IMR-90 (cell line): ENCODE data around the gene TCERG1. TPM values are rescaled to one million over a fixed set of nuclear protein-coding genes. Genes with fewer than 3 reads are reported as not detected.

Experiments
- ATAC-seq: fragments of 200-7000 bp; cut with Tn5 transposase; 2 replicates; pipeline ENCODE4 v1.9.1; 2020; ENCODE audit warnings: low read depth, mild to moderate bottlenecking, moderate library complexity
- BruUV-seq: library from RNA; stranded (reverse); fragments of 400-500 nt; replicated peaks from 2 replicates; lab custom pipeline; 2021; lab: Mats Ljungman, UMichigan
- CTCF ChIA-PET: fragments of 300-600 bp; formaldehyde crosslinking; extraction: SDS; loops from one replicate; lab custom pipeline; 2021; ENCODE audit warnings: antibody characterized with exemption; lab: Yijun Ruan, JAX
- POLR2A ChIA-PET: fragments of 300-600 bp; sonication (Branson Sonifier 250); formaldehyde crosslinking; loops from one replicate; lab custom pipeline; 2022; ENCODE audit warnings: antibody characterized with exemption; ENCODE audit not compliant: unreplicated experiment; lab: Charles Lee
- DNase-seq: peaks from one replicate; pipeline ENCODE4 v3.0.0; 2013
- H2AFZ ChIP-seq: replicated peaks from 2 replicates; pipeline ENCODE3; 2013; ENCODE audit warnings: low read length, mild to moderate bottlenecking; ENCODE audit not compliant: poor library complexity
- H2AK5ac ChIP-seq: 2 replicates; pipeline ENCODE4 v1.6.1; 2013; ENCODE audit warnings: low read depth, low read length, inconsistent platforms
- H2AK9ac ChIP-seq: replicated peaks from 2 replicates; pipeline ENCODE3; 2013; ENCODE audit warnings: mild to moderate bottlenecking, low read depth, low read length, moderate library complexity; ENCODE audit not compliant: poor library complexity
- H2BK120ac ChIP-seq: 2 replicates; pipeline ENCODE4 v1.6.1; 2013; ENCODE audit warnings: low read depth, low read length, inconsistent platforms
- H2BK15ac ChIP-seq: 3 replicates; pipeline ENCODE4 v1.6.1; 2013; ENCODE audit warnings: low read depth, low read length, inconsistent platforms
- H2BK20ac ChIP-seq: 2 replicates; pipeline ENCODE4 v1.6.1; 2013; ENCODE audit warnings: low read depth, mild to moderate bottlenecking, inconsistent platforms, low read length, moderate library complexity
- H2BK5ac ChIP-seq: 2 replicates; pipeline ENCODE4 v1.6.1; 2013; ENCODE audit warnings: mild to moderate bottlenecking, low read depth, low read length, inconsistent platforms; ENCODE audit not compliant: poor library complexity, severe bottlenecking
- H3K14ac ChIP-seq: replicated peaks from 2 replicates; pipeline ENCODE4 v1.6.1; 2013; ENCODE audit warnings: low read depth, low read length, inconsistent platforms
- H3K18ac ChIP-seq: 2 replicates; pipeline ENCODE4 v1.6.1; 2013; ENCODE audit warnings: low read depth, low read length, control low read depth
- H3K23ac ChIP-seq: 2 replicates; pipeline ENCODE4 v1.6.1; 2013; ENCODE audit warnings: low read depth, low read length, inconsistent platforms
- H3K27ac ChIP-seq: 2 replicates; pipeline ENCODE4 v1.5.1; 2013; ENCODE audit warnings: mild to moderate bottlenecking, control low read depth, low read length; ENCODE audit not compliant: insufficient read depth
- H3K27me3 ChIP-seq: 2 replicates; pipeline ENCODE4 v1.6.1; 2013; ENCODE audit warnings: low read length; ENCODE audit not compliant: control insufficient read depth, insufficient read depth
- H3K36me3 ChIP-seq: 2 replicates; pipeline ENCODE4 v1.6.1; 2013; ENCODE audit warnings: low read length, mixed read lengths; ENCODE audit not compliant: control insufficient read depth, insufficient read depth
- H3K4ac ChIP-seq: 2 replicates; pipeline ENCODE4 v1.6.1; 2013; ENCODE audit warnings: low read depth, low read length, inconsistent platforms
- H3K4me1 ChIP-seq: 2 replicates; pipeline ENCODE4 v1.6.1; 2013; ENCODE audit warnings: low read length, mixed read lengths; ENCODE audit not compliant: control insufficient read depth, insufficient read depth
- H3K4me2 ChIP-seq: 2 replicates; pipeline ENCODE4 v1.6.1; 2013; ENCODE audit warnings: low read depth, mild to moderate bottlenecking, control low read depth, low read length, moderate library complexity
- H3K4me3 ChIP-seq: 2 replicates; pipeline ENCODE4 v1.5.1; 2013; ENCODE audit warnings: low read depth, mild to moderate bottlenecking, control low read depth, low read length, moderate library complexity; ENCODE audit not compliant: insufficient read depth
- H3K56ac ChIP-seq: 2 replicates; pipeline ENCODE4 v1.6.1; 2013; ENCODE audit warnings: low read length, inconsistent platforms; ENCODE audit not compliant: insufficient read depth; ENCODE audit errors: extremely low read depth
- H3K79me1 ChIP-seq, 2 experiments: 2 replicates each; pipeline ENCODE4 v1.6.1; 2013; ENCODE audit warnings: low read length in 2 of 2, inconsistent platforms in 1 of 2, low read depth in 1 of 2
- H3K9ac ChIP-seq: 2 replicates; pipeline ENCODE4 v1.6.1; 2013; ENCODE audit warnings: low read depth, low read length, control low read depth
- H3K9me1 ChIP-seq: 2 replicates; pipeline ENCODE4 v1.6.1; 2013; ENCODE audit warnings: low read length, inconsistent platforms; ENCODE audit not compliant: insufficient read depth
- H3K9me3 ChIP-seq: 2 replicates; pipeline ENCODE4 v1.6.1; 2013; ENCODE audit warnings: low read length; ENCODE audit not compliant: control insufficient read depth, insufficient read depth
- H4K20me1 ChIP-seq: 2 replicates; pipeline ENCODE4 v1.6.1; 2013; ENCODE audit warnings: low read length, inconsistent platforms; ENCODE audit not compliant: insufficient read depth
- H4K5ac ChIP-seq: 2 replicates; pipeline ENCODE4 v1.6.1; 2013; ENCODE audit warnings: mild to moderate bottlenecking, low read depth, low read length, control low read depth
- H4K8ac ChIP-seq, 2 experiments: 2 replicates each; pipeline ENCODE4 v1.6.1; 2013; ENCODE audit warnings: low read depth in 2 of 2, low read length in 2 of 2, control low read depth in 1 of 2, inconsistent platforms in 1 of 2
- H4K91ac ChIP-seq: 2 replicates; pipeline ENCODE4 v1.6.1; 2013; ENCODE audit warnings: low read depth, low read length, inconsistent platforms; ENCODE audit not compliant: insufficient read depth
- ELK1 ChIP-seq: fragments of 150-350 bp; IDR thresholded peaks from 2 replicates; pipeline ENCODE4 v1.6.1; 2016; ENCODE audit warnings: low read depth, mild to moderate bottlenecking, low read length, moderate library complexity, borderline replicate concordance
- SMC3 ChIP-seq: fragments of 150-350 bp; IDR thresholded peaks from 2 replicates; pipeline ENCODE4 v1.6.1; 2016; ENCODE audit warnings: low read depth, mild to moderate bottlenecking, antibody characterized with exemption, low read length, moderate library complexity
- WGBS, 2 experiments: methylation state at CpG; one replicate each; pipeline versions ENCODE4 v1.1.5 to v1.1.7; 2013; ENCODE audit warnings: missing lambda C conversion rate in 2 of 2; ENCODE audit not compliant: insufficient read length in 1 of 2; ENCODE audit errors: extremely low coverage in 2 of 2; 5-methylcytosine and 5-hydroxymethylcytosine counted together
- dilution Hi-C: fragments of 300-500 bp; cut with HindIII; formaldehyde crosslinking; loops from one replicate; pipeline ENCODE4 v1.14.3; 2018; ENCODE audit warnings: low sequenced_read_pairs; ENCODE audit not compliant: unreplicated experiment
- in situ Hi-C: fragments of 300-500 bp; cut with MboI; formaldehyde crosslinking; loops from 3 replicates; pipeline ENCODE4 v1.14.3; 2019; ENCODE audit warnings: low sequenced_read_pairs, inconsistent platforms, mixed read lengths
- intact Hi-C: fragments of 100-400 bp; cut with micrococcal nuclease; formaldehyde crosslinking; loops from 2 replicates; pipeline ENCODE4 v1.10.0; 2022
- polyA plus RNA-seq, 3 experiments: library from polyadenylated mRNA; depleted of rRNA; stranded (reverse); fragments of >200 nt; gene quantifications; 2 replicates each; pipeline ENCODE4 v1.2.3, GENCODE V29; 2012; ENCODE audit warnings: low replicate concordance in 1 of 3
- total RNA-seq: library from RNA; depleted of rRNA; stranded (reverse); fragments of >200 nt; gene quantifications from 2 replicates; pipeline ENCODE4 v1.2.3, GENCODE V29; 2012

Gene TCERG1
- total and polyA plus RNA-seq, 2 of the 4 experiments (the other 2 are of a cell fraction), result 21.9 to 44.7 TPM

- intact Hi-C loops, result loop anchor here (10.0 kb wide), 1 partner anchor 1026 kb away; no protein-coding TSS in a partner anchor
- WGBS, 2 experiments, result no CpG with 5 or more reads among the region's 2 CpGs
Measured at GRCh38 chr5:146548781-146549449, 101.8 kb downstream of the TCERG1 start.

More at GRCh38 chr5:146548781-146549449, 101.8 kb downstream of the TCERG1 start:
- Histone ChIP-seq H3K14ac (no peak overlapping the region), H3K9ac (no peak overlapping the region), H3K9me3 (no peaks in the 10 kb centered on the region), H3K4me1 (no peaks in the 10 kb centered on the region), H3K23ac (no peak overlapping the region), H4K8ac (no peak overlapping the region), H2BK20ac (no peak overlapping the region), H4K20me1 (no peaks in the 10 kb centered on the region), H3K4me3 (no peak overlapping the region), H2AK9ac (no peak overlapping the region), H2BK15ac (no peak overlapping the region), H2AFZ (no peak overlapping the region), H3K56ac (no peak overlapping the region), H3K79me1 (no peaks in the 10 kb centered on the region), H3K36me3 (no peaks in the 10 kb centered on the region), H3K9me1 (no peaks in the 10 kb centered on the region), H2AK5ac (no peak overlapping the region), H3K4me2 (no peak overlapping the region), H3K27ac (no peak overlapping the region), H3K18ac (no peak overlapping the region), H3K4ac (no peak overlapping the region), H2BK120ac (no peak overlapping the region), H4K5ac (no peak overlapping the region), H4K91ac (no peak overlapping the region), H2BK5ac (no peak overlapping the region), H3K27me3 (no peaks in the 10 kb centered on the region)
- TF ChIP-seq SMC3 (no peak), ELK1 (no peak)
- dilution Hi-C loops (loop anchor here (25.0 kb wide), 1 partner anchor 413 kb away; no protein-coding TSS in a partner anchor), in situ Hi-C loops (loop anchor here (10.0 to 25.0 kb wide), 3 partner anchors 646 to 1038 kb away; no protein-coding TSS in a partner anchor)
- no peak for DNase-seq
- BruUV-seq, result no TSS peak
- CTCF ChIA-PET, result no interaction called here
- ATAC-seq, result no peak
- POLR2A ChIA-PET, result no interaction called here
